Measurements from ENCODE around the gene FGFR3.

DNA sequence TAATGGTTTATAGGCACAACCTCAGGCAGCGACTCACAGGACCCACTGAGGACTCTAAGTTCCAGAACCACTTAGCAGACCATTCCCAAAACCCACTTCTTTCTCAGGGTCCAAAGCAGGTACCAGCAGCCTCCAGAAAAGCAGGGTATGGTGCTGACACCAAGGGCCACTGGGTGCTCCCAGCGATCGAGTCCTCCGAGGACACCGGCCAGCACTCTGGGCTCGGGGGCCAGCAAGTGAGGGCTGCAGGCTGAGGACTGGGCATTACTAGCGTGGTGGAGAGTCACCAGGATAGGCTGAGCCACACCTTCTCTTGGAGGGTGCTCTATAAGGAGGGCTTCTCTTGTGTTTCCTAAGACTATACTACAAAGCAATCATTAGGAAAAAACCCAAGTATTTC lies 43.6 kb downstream of the FGFR3 start:
- TF ChIP-seq, protein P1, sequence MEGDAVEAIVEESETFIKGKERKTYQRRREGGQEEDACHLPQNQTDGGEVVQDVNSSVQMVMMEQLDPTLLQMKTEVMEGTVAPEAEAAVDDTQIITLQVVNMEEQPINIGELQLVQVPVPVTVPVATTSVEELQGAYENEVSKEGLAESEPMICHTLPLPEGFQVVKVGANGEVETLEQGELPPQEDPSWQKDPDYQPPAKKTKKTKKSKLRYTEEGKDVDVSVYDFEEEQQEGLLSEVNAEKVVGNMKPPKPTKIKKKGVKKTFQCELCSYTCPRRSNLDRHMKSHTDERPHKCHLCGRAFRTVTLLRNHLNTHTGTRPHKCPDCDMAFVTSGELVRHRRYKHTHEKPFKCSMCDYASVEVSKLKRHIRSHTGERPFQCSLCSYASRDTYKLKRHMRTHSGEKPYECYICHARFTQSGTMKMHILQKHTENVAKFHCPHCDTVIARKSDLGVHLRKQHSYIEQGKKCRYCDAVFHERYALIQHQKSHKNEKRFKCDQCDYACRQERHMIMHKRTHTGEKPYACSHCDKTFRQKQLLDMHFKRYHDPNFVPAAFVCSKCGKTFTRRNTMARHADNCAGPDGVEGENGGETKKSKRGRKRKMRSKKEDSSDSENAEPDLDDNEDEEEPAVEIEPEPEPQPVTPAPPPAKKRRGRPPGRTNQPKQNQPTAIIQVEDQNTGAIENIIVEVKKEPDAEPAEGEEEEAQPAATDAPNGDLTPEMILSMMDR (IDR thresholded peaks at IDR 0.05; ENCODE audit: low read length) = no peak
- TF ChIP-seq EZH2 (optimal IDR thresholded peaks at IDR 0.05; ENCODE audit: low read depth, low read length) = no peak
